Spleen (tissue), 7 donors: Measurements from ENCODE around the gene TMEM178B.

ENCODE experiments used
- POLR2A ChIP-seq, 3 donors: fragments of 450-650 bp; IDR thresholded peaks; one replicate each; pipeline ENCODE4 v1.5.1; 2017; ENCODE audit warnings: antibody characterized with exemption in 3 of 3, mild to moderate bottlenecking in 1 of 3
- POLR2AphosphoS5 ChIP-seq, 3 donors: sonication (generic); formaldehyde crosslinking; IDR thresholded peaks; one replicate each; pipeline ENCODE4 v1.5.1; 2017; ENCODE audit warnings: antibody characterized with exemption in 3 of 3
- TF ChIP-seq, protein P1 (sequence below), 11 experiments: fragments of 200-600 bp in 7 of 11; fragments of 450-650 bp in 4 of 11; sonication (generic) in 4 of 11; IDR thresholded peaks in 8 of 11; conservative IDR thresholded peaks in 3 of 11; 1 replicate in 7 of 11; 2 replicates in 4 of 11; pipeline versions ENCODE4 v1.4.0 to v1.8.0; 2016 to 2021; ENCODE audit warnings: antibody characterized with exemption in 11 of 11, inconsistent platforms in 4 of 11, mild to moderate bottlenecking in 1 of 11
- donor health status: DM: no; HTN: no; CAD: no; lungs with moderate emphysema.
- donor health status: DM: no; HTN: no; CAD: no.
- donor health status: DM: no; HTN: no; CAD: no.

DNA sequence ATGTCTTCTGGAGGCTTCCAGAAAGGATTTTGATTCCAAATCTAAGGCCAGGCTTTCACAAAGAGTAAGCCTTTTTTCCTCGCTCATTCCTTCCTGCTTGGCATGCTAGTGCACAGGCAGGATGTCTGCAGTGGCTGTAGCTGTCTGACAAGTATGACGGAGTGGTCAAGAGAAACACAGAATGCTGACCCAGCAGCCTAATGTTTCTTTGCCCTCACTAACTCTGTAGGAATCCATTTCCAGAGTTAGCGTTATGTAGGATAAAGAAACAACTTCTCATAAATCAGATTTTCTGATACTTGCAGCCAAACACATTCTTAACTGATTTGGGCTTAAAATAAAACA is 286.5 kb downstream of the TMEM178B start:
- TF ChIP-seq, protein P1, sequence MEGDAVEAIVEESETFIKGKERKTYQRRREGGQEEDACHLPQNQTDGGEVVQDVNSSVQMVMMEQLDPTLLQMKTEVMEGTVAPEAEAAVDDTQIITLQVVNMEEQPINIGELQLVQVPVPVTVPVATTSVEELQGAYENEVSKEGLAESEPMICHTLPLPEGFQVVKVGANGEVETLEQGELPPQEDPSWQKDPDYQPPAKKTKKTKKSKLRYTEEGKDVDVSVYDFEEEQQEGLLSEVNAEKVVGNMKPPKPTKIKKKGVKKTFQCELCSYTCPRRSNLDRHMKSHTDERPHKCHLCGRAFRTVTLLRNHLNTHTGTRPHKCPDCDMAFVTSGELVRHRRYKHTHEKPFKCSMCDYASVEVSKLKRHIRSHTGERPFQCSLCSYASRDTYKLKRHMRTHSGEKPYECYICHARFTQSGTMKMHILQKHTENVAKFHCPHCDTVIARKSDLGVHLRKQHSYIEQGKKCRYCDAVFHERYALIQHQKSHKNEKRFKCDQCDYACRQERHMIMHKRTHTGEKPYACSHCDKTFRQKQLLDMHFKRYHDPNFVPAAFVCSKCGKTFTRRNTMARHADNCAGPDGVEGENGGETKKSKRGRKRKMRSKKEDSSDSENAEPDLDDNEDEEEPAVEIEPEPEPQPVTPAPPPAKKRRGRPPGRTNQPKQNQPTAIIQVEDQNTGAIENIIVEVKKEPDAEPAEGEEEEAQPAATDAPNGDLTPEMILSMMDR (IDR thresholded peaks at IDR 0.05 in 8 of 11, conservative IDR thresholded peaks at IDR 0.05 in 3 of 11) = no peak
- TF ChIP-seq POLR2A (IDR thresholded peaks at IDR 0.05) (no peak), POLR2AphosphoS5 (IDR thresholded peaks at IDR 0.05) (no peak)
